Right lobe of liver (tissue), 4 donors: ENCODE data around the gene PDZD2.

ENCODE experiments used
- POLR2A ChIP-seq: fragments of 450-650 bp; IDR thresholded peaks from one replicate; pipeline ENCODE4 v1.6.1; 2017; ENCODE audit warnings: antibody characterized with exemption, mild to moderate bottlenecking
- TF ChIP-seq, protein P1 (sequence below), 4 donors: fragments of 200-600 bp in 3 of 4; fragments of 450-650 bp in 1 of 4; IDR thresholded peaks; one replicate each; pipeline versions ENCODE4 v1.5.1 to v1.8.0; 2016 to 2022; ENCODE audit warnings: antibody characterized with exemption in 4 of 4, mild to moderate bottlenecking in 2 of 4
- donor health status: DM: no; HTN: no; CAD: no.
- donor health status: DM: no; HTN: no; CAD: no.
- donor health status: DM: no; HTN: yes; CAD: no.

DNA sequence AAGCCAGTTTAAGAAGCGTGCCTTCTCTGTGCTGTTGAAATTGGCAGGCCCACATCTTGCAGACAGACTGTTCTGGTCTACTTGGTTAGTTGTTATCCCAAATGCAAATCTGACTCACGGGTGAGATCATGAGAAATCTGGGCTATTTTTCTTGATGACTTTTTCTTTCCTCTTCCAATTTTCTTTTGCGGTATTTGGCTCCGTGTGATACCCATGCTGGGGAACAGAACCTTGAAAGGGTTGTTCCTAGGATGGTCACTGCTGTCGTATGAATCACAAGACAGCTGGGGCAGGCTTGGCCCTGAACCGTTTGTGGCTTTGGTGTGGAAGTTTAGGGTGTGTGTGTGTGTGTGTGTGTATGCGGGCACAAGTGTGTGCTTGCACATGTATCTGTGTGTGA is 24.6 kb downstream of the PDZD2 start:
- TF ChIP-seq, protein P1, sequence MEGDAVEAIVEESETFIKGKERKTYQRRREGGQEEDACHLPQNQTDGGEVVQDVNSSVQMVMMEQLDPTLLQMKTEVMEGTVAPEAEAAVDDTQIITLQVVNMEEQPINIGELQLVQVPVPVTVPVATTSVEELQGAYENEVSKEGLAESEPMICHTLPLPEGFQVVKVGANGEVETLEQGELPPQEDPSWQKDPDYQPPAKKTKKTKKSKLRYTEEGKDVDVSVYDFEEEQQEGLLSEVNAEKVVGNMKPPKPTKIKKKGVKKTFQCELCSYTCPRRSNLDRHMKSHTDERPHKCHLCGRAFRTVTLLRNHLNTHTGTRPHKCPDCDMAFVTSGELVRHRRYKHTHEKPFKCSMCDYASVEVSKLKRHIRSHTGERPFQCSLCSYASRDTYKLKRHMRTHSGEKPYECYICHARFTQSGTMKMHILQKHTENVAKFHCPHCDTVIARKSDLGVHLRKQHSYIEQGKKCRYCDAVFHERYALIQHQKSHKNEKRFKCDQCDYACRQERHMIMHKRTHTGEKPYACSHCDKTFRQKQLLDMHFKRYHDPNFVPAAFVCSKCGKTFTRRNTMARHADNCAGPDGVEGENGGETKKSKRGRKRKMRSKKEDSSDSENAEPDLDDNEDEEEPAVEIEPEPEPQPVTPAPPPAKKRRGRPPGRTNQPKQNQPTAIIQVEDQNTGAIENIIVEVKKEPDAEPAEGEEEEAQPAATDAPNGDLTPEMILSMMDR (IDR thresholded peaks at IDR 0.05): no peak
- TF ChIP-seq POLR2A: no peak
